ENCODE measurements around the gene RIGI.

Gene RIGI

GRCh38 chr9:32526041-32526706, at the start of gene RIGI:
Gene RIGI, minus strand, starts transcription at chr9:32526196. Its CDS starts 30 bp downstream, at chr9:32526166.
- DNase-seq (ENCODE audit: low read depth, low spot score): peak; percentile 45
- Histone ChIP-seq H3K27me3 (ENCODE audit: control insufficient read depth, insufficient read depth, low read length) (no peaks in the 10 kb centered on the region), H3K9me3 (ENCODE audit: control insufficient read depth, insufficient read depth, low read length) (no peaks in the 10 kb centered on the region), H3K27ac (ENCODE audit: low read length) (no peak within 1 kb of the TSS), H3K36me3 (ENCODE audit: control insufficient read depth, insufficient read depth, low read length) (no peaks in the 10 kb centered on the region), H3K4me3 (ENCODE audit: low read length) (peak within 1 kb of the TSS; percentile 43; the same call in 1 of the 2 replicates), H3K4me1 (ENCODE audit: control insufficient read depth, insufficient read depth, low read length) (no peaks in the 10 kb centered on the region)
- WGBS (ENCODE audit: insufficient coverage, insufficient read length): no CpG with 5 or more reads among the region's 37 CpGs

- Histone ChIP-seq H3K4me3 (ENCODE audit: low read length) (no peak overlapping the region), H3K9me3 (ENCODE audit: control insufficient read depth, insufficient read depth, low read length) (no peaks in the 10 kb centered on the region), H3K36me3 (ENCODE audit: control insufficient read depth, insufficient read depth, low read length) (peaks cover 3% of the 10 kb centered on the region; the same call in 1 of the 2 replicates), H3K27me3 (ENCODE audit: control insufficient read depth, insufficient read depth, low read length) (no peaks in the 10 kb centered on the region), H3K27ac (ENCODE audit: low read length) (no peak overlapping the region), H3K4me1 (ENCODE audit: control insufficient read depth, insufficient read depth, low read length) (no peaks in the 10 kb centered on the region)
- no peak for DNase-seq (ENCODE audit: low read depth, low spot score)
- WGBS (ENCODE audit: insufficient coverage, insufficient read length): no CpG with 5 or more reads among the region's 1 CpG
Measured at GRCh38 chr9:32574858-32575257, 48.9 kb upstream of the RIGI start.

- Histone ChIP-seq H3K27me3 (ENCODE audit: control insufficient read depth, insufficient read depth, low read length) (no peaks in the 10 kb centered on the region), H3K36me3 (ENCODE audit: control insufficient read depth, insufficient read depth, low read length) (peaks cover 3% of the 10 kb centered on the region; the same call in 1 of the 2 replicates), H3K4me1 (ENCODE audit: control insufficient read depth, insufficient read depth, low read length) (no peaks in the 10 kb centered on the region), H3K27ac (ENCODE audit: low read length) (no peak overlapping the region), H3K4me3 (ENCODE audit: low read length) (no peak overlapping the region), H3K9me3 (ENCODE audit: control insufficient read depth, insufficient read depth, low read length) (no peaks in the 10 kb centered on the region)
- no peak for DNase-seq (ENCODE audit: low read depth, low spot score)
- no CpG with 5 or more reads among the region's 7 CpGs for WGBS (ENCODE audit: insufficient coverage, insufficient read length)
Measured at GRCh38 chr9:32573821-32574220, 47.8 kb upstream of the RIGI start.

- Histone ChIP-seq H3K27me3 (ENCODE audit: control insufficient read depth, insufficient read depth, low read length) (no peaks in the 10 kb centered on the region), H3K9me3 (ENCODE audit: control insufficient read depth, insufficient read depth, low read length) (no peaks in the 10 kb centered on the region), H3K27ac (ENCODE audit: low read length) (no peak within 1 kb of the TSS), H3K4me1 (ENCODE audit: control insufficient read depth, insufficient read depth, low read length) (no peaks in the 10 kb centered on the region), H3K4me3 (ENCODE audit: low read length) (peak within 1 kb of the TSS; percentile 86), H3K36me3 (ENCODE audit: control insufficient read depth, insufficient read depth, low read length) (peaks cover 3% of the 10 kb centered on the region; the same call in 1 of the 2 replicates)
- no CpG with 5 or more reads among the region's 36 CpGs for WGBS (ENCODE audit: insufficient coverage, insufficient read length)
- no peak for DNase-seq (ENCODE audit: low read depth, low spot score)
Measured at GRCh38 chr9:32572900-32573523, 47.0 kb upstream of the RIGI start, which contains the start of gene NDUFB6. Gene NDUFB6, minus strand, starts transcription at chr9:32573159. Its CDS starts 99 bp downstream, at chr9:32573060.

- WGBS (ENCODE audit: insufficient coverage, insufficient read length): no CpG with 5 or more reads among the region's 17 CpGs
- Histone ChIP-seq H3K27me3 (ENCODE audit: control insufficient read depth, insufficient read depth, low read length) (no peaks in the 10 kb centered on the region), H3K4me1 (ENCODE audit: control insufficient read depth, insufficient read depth, low read length) (no peaks in the 10 kb centered on the region), H3K4me3 (ENCODE audit: low read length) (peak overlapping the region; percentile 86), H3K9me3 (ENCODE audit: control insufficient read depth, insufficient read depth, low read length) (no peaks in the 10 kb centered on the region), H3K27ac (ENCODE audit: low read length) (no peak overlapping the region), H3K36me3 (ENCODE audit: control insufficient read depth, insufficient read depth, low read length) (peaks cover 3% of the 10 kb centered on the region; the same call in 1 of the 2 replicates)
- DNase-seq (ENCODE audit: low read depth, low spot score): no peak
Measured at GRCh38 chr9:32571969-32572899, 46.2 kb upstream of the RIGI start.

- no CpG with 5 or more reads among the region's 4 CpGs for WGBS (ENCODE audit: insufficient coverage, insufficient read length)
- H3K4me3 ChIP-seq (ENCODE audit: low read length): no peak overlapping the region
- H3K27me3 ChIP-seq (ENCODE audit: control insufficient read depth, insufficient read depth, low read length): no peaks in the 10 kb centered on the region
- H3K4me1 ChIP-seq (ENCODE audit: control insufficient read depth, insufficient read depth, low read length): no peaks in the 10 kb centered on the region
- H3K27ac ChIP-seq (ENCODE audit: low read length): no peak overlapping the region
- no peak for DNase-seq (ENCODE audit: low read depth, low spot score)
- H3K36me3 ChIP-seq (ENCODE audit: control insufficient read depth, insufficient read depth, low read length): peaks cover 11% of the 10 kb centered on the region
- no peaks in the 10 kb centered on the region for H3K9me3 ChIP-seq (ENCODE audit: control insufficient read depth, insufficient read depth, low read length)
Measured at GRCh38 chr9:32570262-32570661, 44.3 kb upstream of the RIGI start.

GRCh38 chr9:32566770-32567169, 40.8 kb upstream of the RIGI start:
- no CpG with 5 or more reads among the region's 26 CpGs for WGBS (ENCODE audit: insufficient coverage, insufficient read length)
- no peak overlapping the region for H3K27ac ChIP-seq (ENCODE audit: low read length)
- peaks cover 11% of the 10 kb centered on the region for H3K36me3 ChIP-seq (ENCODE audit: control insufficient read depth, insufficient read depth, low read length)
- no peaks in the 10 kb centered on the region for H3K4me1 ChIP-seq (ENCODE audit: control insufficient read depth, insufficient read depth, low read length)
- DNase-seq (ENCODE audit: low read depth, low spot score): no peak
- no peak overlapping the region for H3K4me3 ChIP-seq (ENCODE audit: low read length)
- no peaks in the 10 kb centered on the region for H3K27me3 ChIP-seq (ENCODE audit: control insufficient read depth, insufficient read depth, low read length)
- H3K9me3 ChIP-seq (ENCODE audit: control insufficient read depth, insufficient read depth, low read length): no peaks in the 10 kb centered on the region

- Histone ChIP-seq H3K27ac (ENCODE audit: low read length) (no peak overlapping the region), H3K9me3 (ENCODE audit: control insufficient read depth, insufficient read depth, low read length) (no peaks in the 10 kb centered on the region), H3K4me1 (ENCODE audit: control insufficient read depth, insufficient read depth, low read length) (no peaks in the 10 kb centered on the region), H3K36me3 (ENCODE audit: control insufficient read depth, insufficient read depth, low read length) (peaks cover 11% of the 10 kb centered on the region), H3K27me3 (ENCODE audit: control insufficient read depth, insufficient read depth, low read length) (no peaks in the 10 kb centered on the region), H3K4me3 (ENCODE audit: low read length) (no peak overlapping the region)
- WGBS (ENCODE audit: insufficient coverage, insufficient read length): no CpG with 5 or more reads among the region's 6 CpGs
- DNase-seq (ENCODE audit: low read depth, low spot score): no peak
Measured at GRCh38 chr9:32565967-32566366, 40.0 kb upstream of the RIGI start.

GRCh38 chr9:32558408-32558934, 32.5 kb upstream of the RIGI start:
- no peak for DNase-seq (ENCODE audit: low read depth, low spot score)
- no peak overlapping the region for H3K27ac ChIP-seq (ENCODE audit: low read length)
- H3K4me1 ChIP-seq (ENCODE audit: control insufficient read depth, insufficient read depth, low read length): no peaks in the 10 kb centered on the region
- no CpG with 5 or more reads among the region's 3 CpGs for WGBS (ENCODE audit: insufficient coverage, insufficient read length)
- no peaks in the 10 kb centered on the region for H3K36me3 ChIP-seq (ENCODE audit: control insufficient read depth, insufficient read depth, low read length)
- no peaks in the 10 kb centered on the region for H3K27me3 ChIP-seq (ENCODE audit: control insufficient read depth, insufficient read depth, low read length)
- H3K9me3 ChIP-seq (ENCODE audit: control insufficient read depth, insufficient read depth, low read length): no peaks in the 10 kb centered on the region
- H3K4me3 ChIP-seq (ENCODE audit: low read length): no peak overlapping the region

GRCh38 chr9:32554591-32554990, 28.6 kb upstream of the RIGI start:
- no peak overlapping the region for H3K27ac ChIP-seq (ENCODE audit: low read length)
- no peaks in the 10 kb centered on the region for H3K9me3 ChIP-seq (ENCODE audit: control insufficient read depth, insufficient read depth, low read length)
- H3K4me3 ChIP-seq (ENCODE audit: low read length): no peak overlapping the region
- no peak for DNase-seq (ENCODE audit: low read depth, low spot score)
- no peaks in the 10 kb centered on the region for H3K4me1 ChIP-seq (ENCODE audit: control insufficient read depth, insufficient read depth, low read length)
- H3K36me3 ChIP-seq (ENCODE audit: control insufficient read depth, insufficient read depth, low read length): no peaks in the 10 kb centered on the region
- no peaks in the 10 kb centered on the region for H3K27me3 ChIP-seq (ENCODE audit: control insufficient read depth, insufficient read depth, low read length)

Data from iPS DF 6.9 (cell line).